IMR-90 (cell line): ENCODE measurements around the gene TCF7L1.

Experiments
- CEBPB ChIP-seq: IDR thresholded peaks from 2 replicates; pipeline ENCODE4 v1.6.1; 2012; ENCODE audit warnings: low read depth, low read length, improper control_type of control experiment
- CTCF ChIP-seq: conservative IDR thresholded peaks from 2 replicates; pipeline ENCODE4 v1.5.1; 2012; ENCODE audit warnings: mild to moderate bottlenecking, low read depth, low read length, improper control_type of control experiment
- POLR2A ChIP-seq: IDR thresholded peaks from 2 replicates; pipeline ENCODE4 v1.6.1; 2012; ENCODE audit warnings: mild to moderate bottlenecking, low read depth, low read length
- RAD21 ChIP-seq: IDR thresholded peaks from 2 replicates; pipeline ENCODE4 v1.6.1; 2012; ENCODE audit warnings: low read length, improper control_type of control experiment

DNA sequence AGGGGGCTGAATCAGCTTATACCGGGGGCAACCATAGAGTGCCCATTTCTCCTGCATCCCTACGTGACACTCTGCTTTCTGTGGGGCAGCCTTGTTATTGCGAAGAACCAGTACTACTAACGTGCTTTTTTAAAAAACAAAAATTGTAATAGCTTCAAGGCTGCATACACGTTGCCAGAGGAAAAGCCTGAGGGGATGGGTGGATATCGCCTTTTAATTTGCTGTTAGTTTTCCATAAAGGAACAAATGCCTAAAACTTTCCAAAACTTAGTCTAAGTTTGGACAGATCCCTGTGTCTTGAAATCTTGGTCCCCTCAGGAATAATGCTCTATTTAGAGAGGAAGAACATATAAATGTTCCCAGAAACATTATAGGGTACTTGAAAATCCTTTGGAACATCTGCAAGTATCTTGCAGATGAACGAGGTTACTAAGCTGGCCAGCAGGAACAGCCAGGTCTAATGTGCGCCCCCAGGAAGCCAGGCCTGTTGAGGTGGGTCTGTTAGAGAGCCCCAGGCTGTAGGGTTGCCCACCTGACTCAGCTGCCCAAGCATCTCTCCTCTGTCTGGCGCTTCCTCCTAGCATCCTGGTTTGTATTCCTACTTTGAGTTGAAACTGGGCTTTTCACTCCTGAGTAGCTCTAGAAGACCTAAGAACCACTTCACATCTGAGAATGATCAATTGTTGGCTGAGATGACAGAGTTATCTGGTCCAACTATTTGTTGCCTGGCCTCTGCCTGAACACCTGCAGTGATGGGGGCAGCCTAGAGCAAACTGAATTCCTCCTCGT is 97.7 kb downstream of the TCF7L1 start:
- TF ChIP-seq CTCF (no peak), POLR2A (no peak), CEBPB (no peak), RAD21 (no peak)
